GM18909 (cell line): ENCODE data around the gene IGLL1.
"Not testable (repeated sequence)": the region's sequence is repeated elsewhere in the genome, so short reads cannot be mapped to it uniquely, and the experiment has no call there.

Experiments
- ATAC-seq: cut with Tn5 transposase; IDR thresholded peaks from one replicate; pipeline ENCODE4 v1.9.1; 2021; ENCODE audit warnings: mild to moderate bottlenecking; ENCODE audit not compliant: unreplicated experiment, poor library complexity

The IGLL1 gene

GRCh38 chr22:23591846-23592245 is 11.8 kb upstream of the IGLL1 start:
- no peak for ATAC-seq

DNA sequence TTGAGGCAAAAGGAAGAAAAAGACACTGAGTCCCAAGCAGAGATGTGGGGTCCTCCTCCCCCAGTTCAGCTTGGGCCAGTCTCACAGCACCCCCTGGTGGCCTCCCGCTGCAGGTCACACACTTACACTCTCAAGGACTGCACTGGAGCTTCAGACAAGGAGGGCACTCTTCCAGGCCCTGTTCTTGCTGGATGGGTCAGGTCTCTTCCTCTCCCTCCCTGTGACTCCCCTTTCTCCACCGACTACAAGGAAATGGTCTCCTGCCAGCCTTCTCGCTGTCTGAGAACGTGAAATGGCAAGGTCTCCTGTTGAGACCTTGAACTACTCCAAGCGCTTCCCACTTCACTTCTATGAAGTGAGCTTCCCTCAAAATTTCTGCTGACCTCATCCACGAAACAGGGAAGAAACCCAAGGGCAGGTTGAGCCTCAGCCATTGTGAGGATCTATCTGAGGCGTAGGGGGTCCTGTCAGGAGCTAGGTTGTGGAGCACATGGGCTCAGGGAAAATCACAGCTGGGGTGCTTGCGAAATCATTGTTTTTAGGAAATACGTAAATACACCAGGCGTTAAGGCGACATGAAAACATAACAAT is 11.2 kb upstream of the IGLL1 start:
- no peak for ATAC-seq

DNA sequence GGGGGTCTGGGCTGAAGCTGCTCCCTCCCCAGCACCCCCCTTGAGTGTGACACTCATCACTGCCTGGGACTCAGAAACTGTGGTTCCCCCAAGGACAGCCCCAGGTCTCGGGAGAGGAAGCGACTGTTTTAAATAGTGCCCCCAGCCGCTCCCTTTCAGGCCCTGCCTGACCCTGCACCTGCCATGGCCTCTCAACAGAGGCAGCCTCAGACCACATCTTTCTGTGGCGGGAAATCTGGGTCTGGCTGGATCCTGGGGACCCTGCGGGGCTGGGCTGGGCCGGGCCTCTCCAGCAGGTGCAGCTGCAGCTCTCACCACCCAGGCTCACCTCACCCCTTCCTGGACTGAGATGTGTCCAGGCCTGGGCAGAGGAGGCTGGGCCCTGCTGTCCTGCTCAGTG is 3.7 kb upstream of the IGLL1 start:
- no peak for ATAC-seq

GRCh38 chr22:23583153-23583552 is 3.1 kb upstream of the IGLL1 start:
- no peak for ATAC-seq

GRCh38 chr22:23581260-23581650 is 1.2 kb upstream of the IGLL1 start:
- no peak for ATAC-seq

DNA sequence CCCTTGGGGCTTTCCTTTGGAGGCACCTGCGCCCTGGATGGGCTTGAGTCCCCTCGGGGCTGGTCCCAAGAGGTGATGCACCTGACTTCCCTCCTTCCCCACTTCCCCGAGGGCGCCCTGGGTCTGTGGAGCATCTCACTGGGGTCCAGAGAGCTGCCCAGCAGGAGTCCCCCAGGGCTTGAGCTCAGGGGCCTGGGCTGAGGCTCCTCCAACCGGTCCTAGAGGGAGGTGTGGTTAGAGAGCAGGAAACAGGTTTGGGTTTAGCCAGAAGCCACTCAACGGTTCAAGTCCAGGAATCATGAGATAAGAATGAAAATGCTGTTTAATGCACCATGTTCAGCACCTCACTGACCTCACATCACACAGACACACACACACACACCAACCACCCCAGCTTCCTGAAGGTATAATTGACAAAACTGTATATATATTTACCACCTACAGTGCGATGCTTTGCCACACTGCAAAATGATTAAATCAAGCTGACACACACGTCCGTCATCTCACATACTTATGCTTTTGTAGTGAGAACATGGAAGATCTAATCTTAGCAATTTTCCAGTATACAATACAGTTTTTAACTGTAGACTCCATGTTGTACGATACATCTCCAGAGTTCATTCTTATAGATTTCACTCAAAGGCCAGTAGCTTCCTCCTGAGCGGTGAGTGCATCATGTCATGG is 628 bp upstream of the IGLL1 start:
- no peak for ATAC-seq

DNA sequence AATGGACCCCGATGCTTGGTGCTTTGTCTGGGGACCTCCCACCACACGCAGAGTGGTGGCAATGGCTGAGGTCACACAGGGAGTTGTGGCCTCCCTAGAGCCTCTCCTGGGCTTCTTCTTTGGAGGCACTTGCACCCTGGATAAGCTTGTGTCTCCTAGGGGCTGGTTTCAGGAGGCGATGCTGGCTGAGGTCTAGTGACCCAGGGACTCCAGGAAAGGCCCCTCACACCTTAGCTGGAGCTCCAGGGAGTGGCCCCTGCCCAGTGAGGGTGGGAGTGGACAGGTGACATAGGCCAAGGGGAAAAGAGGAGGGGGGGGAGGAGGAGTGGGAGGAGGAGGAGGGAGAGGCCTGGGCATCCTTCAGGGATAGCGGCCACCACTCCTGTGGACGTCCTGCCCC is 810 bp downstream of the IGLL1 start:
- no peak for ATAC-seq

- ATAC-seq = no peak
These were observed 1.8 kb downstream of the IGLL1 start for GRCh38 chr22:23578306-23578705.

DNA sequence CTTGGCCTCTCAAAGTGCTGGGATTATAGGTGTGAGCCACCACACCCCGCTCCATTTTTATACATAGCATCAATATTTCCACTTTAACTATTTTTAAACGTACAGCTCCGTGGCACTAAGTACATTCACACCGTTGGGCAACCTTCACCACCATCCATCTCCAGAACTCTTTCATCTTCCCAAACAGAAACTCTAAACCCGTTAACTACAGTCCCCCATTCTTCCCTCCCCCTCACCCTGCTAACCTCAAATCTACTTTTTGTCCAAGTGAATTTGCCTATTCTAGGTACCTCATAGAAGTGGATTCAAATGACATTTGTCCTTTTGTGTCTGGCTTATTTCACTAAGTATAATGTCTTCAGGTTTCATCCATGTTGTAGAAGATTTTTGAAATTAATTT is 3.4 kb downstream of the IGLL1 start:
- no peak for ATAC-seq

GRCh38 chr22:23575601-23576000 is 4.5 kb downstream of the IGLL1 start:
- ATAC-seq = no peak

DNA sequence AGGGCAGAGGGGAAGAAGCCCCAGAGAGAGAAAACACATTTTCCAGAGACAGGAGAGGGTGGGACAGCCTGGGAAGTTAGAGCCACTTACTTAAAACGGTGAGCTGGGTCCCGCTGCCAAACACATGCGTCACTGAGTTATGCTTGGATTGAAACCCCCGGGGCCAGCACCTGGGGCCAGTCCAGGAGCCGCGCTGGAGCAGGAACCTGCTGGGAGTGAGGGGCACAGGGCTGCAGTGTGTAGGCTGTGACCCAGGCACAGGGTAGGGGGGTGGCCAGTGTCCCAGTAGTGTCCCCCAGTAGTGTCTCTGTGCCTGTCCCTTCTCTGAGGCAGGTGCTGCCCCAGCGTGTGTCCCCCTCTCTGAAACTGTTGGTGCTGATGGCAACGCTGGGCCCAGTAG is 5.2 kb downstream of the IGLL1 start:
- ATAC-seq = no peak

DNA sequence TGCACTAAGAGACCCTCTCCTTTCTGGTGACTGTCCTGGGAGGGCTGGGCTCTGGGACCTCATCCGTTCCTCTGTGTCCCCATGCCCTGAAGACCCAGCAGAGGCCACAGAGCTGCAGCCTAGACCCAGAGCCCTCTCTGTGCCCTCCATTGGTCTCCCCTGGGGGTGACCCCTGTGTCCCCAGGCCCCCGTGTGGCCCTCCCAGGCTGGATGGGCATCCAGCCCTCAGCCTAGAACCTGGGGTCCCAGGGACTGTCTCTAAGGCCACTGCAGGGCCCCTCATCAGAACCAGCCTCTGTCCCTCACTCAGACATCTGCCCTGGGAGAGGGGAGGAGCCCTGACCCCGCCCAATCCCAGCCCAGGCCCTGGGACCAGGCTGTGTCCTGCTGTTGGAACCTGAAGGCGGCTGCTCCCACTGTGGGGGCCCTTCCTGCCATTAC is 5.7 kb downstream of the IGLL1 start:
- ATAC-seq = no peak

GRCh38 chr22:23573701-23574235 is 6.3 kb downstream of the IGLL1 start:
- ATAC-seq = not testable (repeated sequence)

DNA sequence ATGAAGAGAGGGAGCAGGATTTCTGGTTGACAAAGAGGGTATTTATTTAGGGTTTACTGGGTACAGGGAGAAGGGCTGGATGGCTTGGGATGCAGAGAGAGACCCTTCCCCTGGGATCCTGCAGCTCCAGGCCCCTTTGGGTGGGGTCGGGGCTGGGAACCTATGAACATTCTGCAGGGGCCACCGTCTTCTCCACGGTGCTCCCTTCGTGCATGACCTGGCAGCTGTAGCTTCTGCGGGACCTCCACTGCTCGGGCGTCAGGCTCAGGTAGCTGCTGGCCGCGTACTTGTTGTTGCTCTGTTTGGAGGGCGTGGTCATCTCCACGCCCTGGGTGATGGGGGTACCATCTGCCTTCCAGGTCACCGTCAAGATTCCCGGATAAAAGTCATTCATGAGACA is 7.0 kb downstream of the IGLL1 start:
- ATAC-seq = not testable (repeated sequence)

- no peak for ATAC-seq
These were observed 8.6 kb downstream of the IGLL1 start for GRCh38 chr22:23571486-23571885.

DNA sequence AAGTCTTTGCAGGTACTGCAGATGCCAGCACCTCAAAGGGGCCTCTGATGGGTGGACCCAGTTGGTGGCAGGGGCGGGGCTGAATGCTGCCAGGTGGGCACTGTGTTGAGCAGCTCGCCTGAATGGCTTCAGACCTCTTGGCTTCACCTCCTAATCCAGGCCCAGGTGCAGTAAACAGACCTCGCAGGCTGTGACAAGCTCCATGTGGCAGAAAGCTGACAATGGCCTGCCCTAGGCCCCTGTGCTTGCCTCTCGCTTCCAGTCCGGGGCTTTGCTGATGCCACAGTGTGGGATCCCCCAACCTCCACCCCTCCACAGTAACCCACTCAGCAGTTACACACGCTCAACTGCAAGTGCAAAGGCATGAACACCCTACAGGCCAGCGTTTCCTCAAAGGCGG is 9.4 kb downstream of the IGLL1 start:
- ATAC-seq = no peak

DNA sequence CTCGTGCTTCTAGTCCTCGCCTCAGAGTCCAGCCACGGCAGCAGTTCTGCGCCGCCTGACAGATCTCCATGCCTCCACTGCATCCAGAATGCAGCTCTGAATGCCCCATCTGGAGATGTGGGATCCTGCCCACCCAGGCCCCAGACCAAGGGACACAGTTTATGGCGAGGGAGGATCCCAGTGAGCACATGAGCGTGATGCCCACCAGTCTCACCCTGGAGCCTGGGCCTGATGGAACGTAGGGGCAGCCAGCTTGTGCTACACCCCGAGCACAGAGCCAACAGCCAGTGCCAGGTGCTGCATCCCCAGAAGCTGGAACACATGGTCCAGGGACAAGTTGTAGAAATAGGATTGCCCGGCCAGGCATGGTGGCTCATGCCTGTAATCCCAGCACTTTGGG is 10.4 kb downstream of the IGLL1 start:
- no peak for ATAC-seq

DNA sequence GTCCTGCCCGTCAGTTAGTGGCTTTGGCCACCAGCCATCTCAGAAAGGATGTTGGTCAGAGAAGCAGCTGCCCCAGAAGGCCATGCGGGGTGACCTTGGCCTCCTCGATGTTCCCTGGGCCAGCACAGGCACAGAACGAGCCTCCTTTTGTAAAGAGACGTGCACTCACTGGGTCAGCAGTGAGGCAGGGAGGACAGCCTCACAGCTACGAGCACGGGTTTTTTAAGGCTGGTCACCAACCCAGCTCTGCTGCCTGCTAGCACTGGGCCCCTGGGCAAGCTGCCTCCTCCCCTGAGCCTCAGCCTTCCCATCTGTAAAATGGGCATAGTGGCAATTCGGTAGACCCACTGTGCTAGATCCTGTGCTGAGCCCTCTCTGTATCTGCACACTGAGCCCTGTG is 10.8 kb downstream of the IGLL1 start:
- ATAC-seq = no peak

- ATAC-seq = no peak
These were observed 13.2 kb downstream of the IGLL1 start for GRCh38 chr22:23566705-23567475.

- no peak for ATAC-seq
These were observed 14.0 kb downstream of the IGLL1 start for GRCh38 chr22:23565915-23566704.
